Measurements from ENCODE around the gene ZNF215. TPM values are rescaled to one million over a fixed set of nuclear protein-coding genes. Genes with fewer than 3 reads are reported as not detected.

The ZNF215 gene
- total and polyA plus RNA-seq, 2 of the 13 experiments (the other 11 are each of a cell fraction or from before 2014, with no cell fraction given), result not detected

DNA sequence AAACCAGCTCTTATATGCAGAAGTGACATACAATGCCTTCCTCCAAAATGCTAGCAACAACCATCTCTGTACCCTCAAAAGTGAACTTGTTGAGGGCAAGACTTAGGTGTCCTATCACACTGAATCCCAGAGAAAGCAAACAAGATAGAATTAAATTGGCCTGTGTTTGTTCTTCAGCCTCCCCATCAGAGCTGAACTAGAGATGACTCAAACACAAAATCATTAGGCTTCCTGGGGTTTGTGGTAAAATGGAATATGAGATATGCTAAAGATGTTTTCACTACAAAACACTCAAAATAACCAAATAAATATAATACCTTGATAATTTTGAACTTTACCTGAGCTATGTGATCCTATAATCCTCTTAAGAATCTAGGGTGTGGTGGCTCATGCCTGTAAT lies 62.3 kb downstream of the ZNF215 start:
- DNase-seq (ENCODE audit: low spot score), result no peak
- ATAC-seq, result no peak
- Histone ChIP-seq H4K20me1 (ENCODE audit: insufficient read depth, low read length) (no peaks in the 10 kb centered on the region), H3K9me3 (ENCODE audit: low read length) (no peaks in the 10 kb centered on the region), H3K27ac (ENCODE audit: extremely low read length, insufficient read depth, low read length) (no peak overlapping the region), H3K4me1 (ENCODE audit: insufficient read depth, low read length) (no peaks in the 10 kb centered on the region), H3K27me3 (ENCODE audit: control insufficient read depth in 1 of 2, insufficient read depth in 2 of 2, low read length in 2 of 2) (no peaks in the 10 kb centered on the region), H3K4me2 (ENCODE audit: low read depth, low read length) (no peak overlapping the region), H3K79me2 (ENCODE audit: insufficient read depth, low read length) (no peaks in the 10 kb centered on the region), H3K9ac (ENCODE audit: insufficient read depth, low read depth, low read length) (no peak overlapping the region), H2AFZ (ENCODE audit: low read length) (no peak overlapping the region), H3K4me3 (replicated peaks in 1 of 3; ENCODE audit: insufficient read depth in 1 of 3, low read depth in 2 of 3, low read length in 3 of 3) (no peak overlapping the region), H3K36me3 (replicated peaks in 1 of 2; ENCODE audit: control insufficient read depth in 1 of 2, insufficient read depth in 2 of 2, low read length in 2 of 2) (no peaks in the 10 kb centered on the region)
- BruUV-seq (replicated peaks), result no TSS peak
- ChIA-PET POLR2A (no interaction called here), CTCF (ENCODE audit: low intra/inter-chr PET ratio, low total read pairs) (no interaction called here)
- intact Hi-C loops (cut with micrococcal nuclease; ENCODE audit: unreplicated experiment) (no loop called here), in situ Hi-C loops (cut with HindIII; ENCODE audit: extremely low pct_ligation_motif_present, low pct_unique_long_range_greater_than_20kb) (no loop called here)
- no peak for FAIRE-seq
- no peak for TF ChIP-seq FOXK2 (IDR thresholded peaks at IDR 0.05)
- TF ChIP-seq PHF8 (CRISPR knock-in tag; IDR thresholded peaks at IDR 0.05), result no peak
- TF ChIP-seq, protein P1, sequence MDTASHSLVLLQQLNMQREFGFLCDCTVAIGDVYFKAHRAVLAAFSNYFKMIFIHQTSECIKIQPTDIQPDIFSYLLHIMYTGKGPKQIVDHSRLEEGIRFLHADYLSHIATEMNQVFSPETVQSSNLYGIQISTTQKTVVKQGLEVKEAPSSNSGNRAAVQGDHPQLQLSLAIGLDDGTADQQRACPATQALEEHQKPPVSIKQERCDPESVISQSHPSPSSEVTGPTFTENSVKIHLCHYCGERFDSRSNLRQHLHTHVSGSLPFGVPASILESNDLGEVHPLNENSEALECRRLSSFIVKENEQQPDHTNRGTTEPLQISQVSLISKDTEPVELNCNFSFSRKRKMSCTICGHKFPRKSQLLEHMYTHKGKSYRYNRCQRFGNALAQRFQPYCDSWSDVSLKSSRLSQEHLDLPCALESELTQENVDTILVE (CRISPR knock-in tag; IDR thresholded peaks at IDR 0.05), result no peak
- TF ChIP-seq JUN (CRISPR knock-in tag; IDR thresholded peaks at IDR 0.05), result no peak
- no peak for TF ChIP-seq CHD2 (IDR thresholded peaks at IDR 0.05; ENCODE audit: low read depth, low read length)
- no peak for TF ChIP-seq ZFX (CRISPR knock-in tag; IDR thresholded peaks at IDR 0.05; ENCODE audit: low read depth)
- TF ChIP-seq FOXO1 (CRISPR knock-in tag; IDR thresholded peaks at IDR 0.05), result no peak
- TF ChIP-seq, protein P2, sequence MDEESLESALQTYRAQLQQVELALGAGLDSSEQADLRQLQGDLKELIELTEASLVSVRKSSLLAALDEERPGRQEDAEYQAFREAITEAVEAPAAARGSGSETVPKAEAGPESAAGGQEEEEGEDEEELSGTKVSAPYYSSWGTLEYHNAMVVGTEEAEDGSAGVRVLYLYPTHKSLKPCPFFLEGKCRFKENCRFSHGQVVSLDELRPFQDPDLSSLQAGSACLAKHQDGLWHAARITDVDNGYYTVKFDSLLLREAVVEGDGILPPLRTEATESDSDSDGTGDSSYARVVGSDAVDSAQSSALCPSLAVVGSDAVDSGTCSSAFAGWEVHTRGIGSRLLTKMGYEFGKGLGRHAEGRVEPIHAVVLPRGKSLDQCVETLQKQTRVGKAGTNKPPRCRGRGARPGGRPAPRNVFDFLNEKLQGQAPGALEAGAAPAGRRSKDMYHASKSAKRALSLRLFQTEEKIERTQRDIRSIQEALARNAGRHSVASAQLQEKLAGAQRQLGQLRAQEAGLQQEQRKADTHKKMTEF (CRISPR knock-in tag; IDR thresholded peaks at IDR 0.05), result no peak
- no peak for TF ChIP-seq KAT7 (CRISPR knock-in tag; IDR thresholded peaks at IDR 0.05; ENCODE audit: borderline replicate concordance)
- TF ChIP-seq, protein P3, sequence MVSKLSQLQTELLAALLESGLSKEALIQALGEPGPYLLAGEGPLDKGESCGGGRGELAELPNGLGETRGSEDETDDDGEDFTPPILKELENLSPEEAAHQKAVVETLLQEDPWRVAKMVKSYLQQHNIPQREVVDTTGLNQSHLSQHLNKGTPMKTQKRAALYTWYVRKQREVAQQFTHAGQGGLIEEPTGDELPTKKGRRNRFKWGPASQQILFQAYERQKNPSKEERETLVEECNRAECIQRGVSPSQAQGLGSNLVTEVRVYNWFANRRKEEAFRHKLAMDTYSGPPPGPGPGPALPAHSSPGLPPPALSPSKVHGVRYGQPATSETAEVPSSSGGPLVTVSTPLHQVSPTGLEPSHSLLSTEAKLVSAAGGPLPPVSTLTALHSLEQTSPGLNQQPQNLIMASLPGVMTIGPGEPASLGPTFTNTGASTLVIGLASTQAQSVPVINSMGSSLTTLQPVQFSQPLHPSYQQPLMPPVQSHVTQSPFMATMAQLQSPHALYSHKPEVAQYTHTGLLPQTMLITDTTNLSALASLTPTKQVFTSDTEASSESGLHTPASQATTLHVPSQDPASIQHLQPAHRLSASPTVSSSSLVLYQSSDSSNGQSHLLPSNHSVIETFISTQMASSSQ (IDR thresholded peaks at IDR 0.05; ENCODE audit: low read depth), result no peak
- TF ChIP-seq, protein P3 (CRISPR knock-in tag; IDR thresholded peaks at IDR 0.05; ENCODE audit: borderline replicate concordance), result no peak
- no peak for TF ChIP-seq SMYD3 (CRISPR knock-in tag; IDR thresholded peaks at IDR 0.05)
- TF ChIP-seq ZNF713 (CRISPR knock-in tag; IDR thresholded peaks at IDR 0.05), result no peak
- TF ChIP-seq KLF12 (CRISPR knock-in tag; IDR thresholded peaks at IDR 0.05; ENCODE audit: borderline replicate concordance), result no peak
- TF ChIP-seq ZNF788 (CRISPR knock-in tag; IDR thresholded peaks at IDR 0.05; ENCODE audit: borderline replicate concordance), result no peak
- TF ChIP-seq KDM2A (CRISPR knock-in tag; IDR thresholded peaks at IDR 0.05; ENCODE audit: borderline replicate concordance, low read depth), result no peak

Measured in HepG2 (cell line).